Inflammatory macrophage treated with lipopolysaccharide for 4 hours (primary cell): Measurements from ENCODE around the gene CDC42BPB.
"Not testable (repeated sequence)": the region's sequence is repeated elsewhere in the genome, so short reads cannot be mapped to it uniquely, and the experiment has no call there.

Experiments used
- DNase-seq: peaks from one replicate; pipeline ENCODE4 v3.0.0-alpha.2; 2020

Gene CDC42BPB

GRCh38 chr14:103071544-103072251 is 14.3 kb upstream of the CDC42BPB start:
- peak; percentile 68 for DNase-seq

- peak; percentile 11 for DNase-seq
Observed at GRCh38 chr14:103070971-103071542, 13.7 kb upstream of the CDC42BPB start.

GRCh38 chr14:103070263-103070885 is 13.0 kb upstream of the CDC42BPB start:
- DNase-seq = no peak

GRCh38 chr14:103068351-103069073 is 11.2 kb upstream of the CDC42BPB start:
- no peak for DNase-seq

DNA sequence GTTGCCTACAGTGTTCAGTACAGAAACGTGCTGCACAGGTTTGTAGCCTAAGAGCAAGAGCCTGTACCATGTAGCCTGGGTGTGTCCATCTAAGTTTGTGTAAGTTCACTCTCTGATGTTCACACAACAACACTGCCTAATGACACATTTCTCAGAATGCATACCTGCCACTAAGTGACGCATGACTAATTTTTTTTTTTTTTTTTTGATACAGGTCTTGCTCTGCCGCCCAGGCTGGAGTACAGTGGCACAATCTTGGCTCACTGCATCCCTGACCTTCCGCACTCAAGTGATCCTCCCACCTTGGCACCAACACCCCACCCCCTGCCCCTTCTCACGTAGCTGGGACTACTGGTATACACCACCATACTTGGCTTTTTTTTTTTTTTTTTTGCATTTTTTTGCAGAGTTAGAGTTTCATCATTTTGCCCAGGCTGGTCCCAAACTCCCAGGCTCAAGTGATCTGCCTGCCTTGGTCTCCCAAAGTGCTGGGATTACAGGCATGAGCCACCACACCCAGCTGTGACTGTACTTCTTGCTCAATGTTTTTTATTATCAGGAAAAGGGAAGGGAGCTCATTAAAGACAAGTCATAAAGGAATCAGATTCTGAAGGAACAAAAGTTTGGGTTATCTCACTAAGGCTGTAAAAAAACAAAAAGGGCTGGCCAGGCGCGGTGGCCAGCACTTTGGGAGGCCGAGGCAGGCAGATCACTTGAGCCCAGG is 10.0 kb upstream of the CDC42BPB start:
- peak; percentile 74 for DNase-seq

DNA sequence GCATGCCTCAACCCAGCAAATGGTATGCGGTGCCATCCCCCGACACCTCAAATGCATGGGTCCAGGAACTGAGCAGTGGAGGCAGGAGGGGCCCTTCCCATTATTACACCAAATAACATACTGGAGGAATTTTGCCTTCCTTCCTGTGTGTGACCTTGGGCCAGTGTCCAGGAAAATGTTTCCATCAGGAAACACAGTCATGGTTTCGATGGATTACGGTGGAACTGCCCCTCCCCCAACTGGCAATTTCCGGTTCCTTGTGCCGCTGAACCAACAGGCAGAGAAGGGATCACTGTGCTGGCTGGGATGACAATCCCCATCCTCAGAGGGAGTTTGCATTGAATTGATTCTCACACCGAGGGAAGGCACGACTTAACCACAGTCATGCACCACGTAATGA is 9.1 kb upstream of the CDC42BPB start:
- no peak for DNase-seq

DNA sequence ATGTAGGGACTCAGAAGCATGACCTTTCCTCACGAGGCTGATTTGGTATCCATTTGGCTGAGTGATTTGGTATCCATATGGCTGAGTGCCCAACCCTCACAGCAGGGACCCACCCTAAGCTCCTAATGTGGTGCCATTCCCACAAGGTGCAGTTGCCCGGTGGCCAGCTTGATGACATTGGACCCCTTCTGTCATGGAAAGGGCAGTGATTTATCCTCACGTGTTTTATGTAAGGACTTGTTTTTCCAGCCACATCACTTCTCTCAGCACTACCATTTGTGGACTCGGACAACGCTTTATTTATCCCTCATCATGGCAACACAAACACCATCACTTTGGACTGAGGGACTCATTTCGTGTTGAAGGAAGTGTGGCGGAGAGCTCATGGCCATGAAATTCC is 8.5 kb upstream of the CDC42BPB start:
- DNase-seq = no peak

GRCh38 chr14:103064978-103065377 is 7.6 kb upstream of the CDC42BPB start:
- DNase-seq = no peak

DNA sequence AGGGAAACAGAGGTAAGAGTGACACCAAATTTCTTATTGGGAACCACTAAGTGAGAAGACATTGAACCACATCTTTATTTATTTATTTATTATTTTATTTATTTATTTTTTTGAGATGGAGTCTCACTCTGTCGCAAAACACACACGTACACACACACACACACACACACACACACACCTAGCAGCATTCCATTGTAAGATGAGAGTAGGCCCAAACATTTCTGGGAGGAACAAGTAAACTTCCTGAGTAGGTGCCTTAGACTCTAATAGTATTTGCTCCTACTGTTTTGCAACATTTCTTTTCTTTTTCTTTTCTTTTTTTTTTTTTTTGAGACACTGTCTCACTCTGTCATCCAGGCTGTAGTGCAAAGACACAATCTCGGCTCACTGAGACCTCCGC is 7.1 kb upstream of the CDC42BPB start:
- no peak for DNase-seq

GRCh38 chr14:103061482-103061976 is 4.2 kb upstream of the CDC42BPB start:
- DNase-seq = no peak

DNA sequence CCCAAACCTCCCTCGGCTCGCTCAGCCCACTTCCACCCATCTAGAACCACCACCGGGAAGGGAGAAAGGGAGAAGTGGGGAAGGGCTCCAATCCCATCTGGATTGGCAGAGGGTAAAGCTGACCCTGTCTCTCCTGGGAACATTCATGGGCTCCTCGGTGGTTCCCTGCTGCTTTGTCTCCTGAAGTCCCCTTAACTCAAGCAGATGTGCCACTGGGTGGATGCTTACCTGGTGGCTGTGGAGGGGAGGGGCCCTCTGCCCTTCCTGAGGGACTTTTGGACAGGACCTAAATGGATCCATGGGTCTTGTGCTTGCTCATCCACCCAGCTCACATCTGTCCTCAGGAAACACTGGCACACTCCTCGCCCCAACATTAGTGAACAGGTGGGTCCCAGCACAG is 2.2 kb upstream of the CDC42BPB start:
- DNase-seq = no peak

DNA sequence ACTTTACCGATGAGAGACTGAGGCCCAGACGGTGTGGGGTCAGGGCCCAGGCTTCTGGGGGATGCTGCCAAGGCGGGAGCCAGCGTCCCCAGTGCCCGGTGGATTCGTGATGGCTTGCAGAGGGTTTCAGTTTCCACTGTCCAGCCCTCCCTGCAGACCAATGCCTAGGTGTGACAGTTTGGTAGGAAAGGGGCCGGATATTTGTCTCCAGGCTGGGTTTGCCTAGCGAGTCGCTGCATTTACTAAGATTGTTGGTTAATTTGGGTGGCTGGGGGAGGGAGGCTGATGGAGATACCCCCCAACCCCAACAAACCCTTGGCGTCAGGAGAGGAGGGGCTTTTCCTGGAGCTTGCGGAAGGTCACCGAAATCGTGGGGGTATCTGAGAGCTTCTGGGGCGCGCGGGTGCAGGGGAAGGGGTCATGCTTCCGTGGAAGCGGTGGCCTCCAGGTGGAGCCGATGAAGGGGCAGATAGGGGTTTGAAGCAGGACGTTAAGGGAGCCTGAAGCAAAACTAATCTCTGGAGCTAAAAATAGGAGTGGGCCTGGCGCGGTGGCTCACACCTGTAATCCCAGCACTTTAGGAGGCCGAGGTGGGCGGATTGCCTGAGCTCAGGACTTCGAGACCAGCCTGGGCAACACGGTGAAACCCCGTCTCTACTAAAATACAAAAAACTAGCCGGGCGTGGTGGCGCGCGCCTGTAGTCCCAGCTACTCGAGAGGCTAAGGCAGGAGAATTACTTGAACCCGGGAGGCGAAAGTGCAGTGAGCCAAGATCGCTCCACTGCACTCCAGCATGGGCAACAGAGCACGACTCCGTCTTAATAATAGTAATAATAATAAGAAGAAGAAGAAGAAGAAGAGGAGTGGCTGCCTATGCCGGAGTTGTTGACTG is 1.1 kb upstream of the CDC42BPB start:
- DNase-seq = no peak

GRCh38 chr14:103057028-103057371 is 349 bp downstream of the CDC42BPB start:
- DNase-seq = peak; percentile 36

DNA sequence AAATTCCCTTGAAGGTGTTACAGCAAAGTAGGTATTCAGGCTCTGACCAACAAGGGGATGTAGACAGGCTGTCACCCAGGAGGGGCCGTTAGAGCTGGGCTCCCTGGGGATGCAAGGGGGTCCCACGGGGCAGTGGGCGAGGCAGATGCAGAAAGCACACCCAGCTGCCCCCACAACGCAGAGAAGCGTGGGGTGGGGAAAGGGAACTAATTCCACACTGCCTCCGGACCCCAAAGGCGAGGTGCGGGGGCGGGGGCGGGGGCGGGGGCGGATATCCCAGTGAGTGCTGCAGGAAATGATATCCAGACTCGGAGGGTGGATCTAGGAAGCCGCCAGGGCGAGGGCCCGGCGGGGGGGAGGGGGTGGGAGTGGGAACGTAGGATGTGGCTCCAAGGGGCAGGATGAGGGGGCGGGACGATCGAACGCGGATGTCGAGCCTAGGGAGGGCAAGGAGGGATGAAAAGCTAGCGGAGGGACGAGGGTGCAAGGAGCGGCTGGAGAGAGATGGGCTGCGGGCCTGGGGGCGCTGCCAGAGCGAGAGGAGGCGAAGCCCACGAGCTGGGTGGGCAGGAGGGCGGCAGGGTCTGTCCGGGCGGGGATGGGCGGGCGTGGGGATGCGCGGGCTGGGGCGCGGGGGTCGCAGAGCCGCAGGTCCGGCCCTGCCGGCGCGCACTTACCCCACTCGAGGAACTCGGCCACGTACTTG is 874 bp downstream of the CDC42BPB start:
- DNase-seq = no peak

DNA sequence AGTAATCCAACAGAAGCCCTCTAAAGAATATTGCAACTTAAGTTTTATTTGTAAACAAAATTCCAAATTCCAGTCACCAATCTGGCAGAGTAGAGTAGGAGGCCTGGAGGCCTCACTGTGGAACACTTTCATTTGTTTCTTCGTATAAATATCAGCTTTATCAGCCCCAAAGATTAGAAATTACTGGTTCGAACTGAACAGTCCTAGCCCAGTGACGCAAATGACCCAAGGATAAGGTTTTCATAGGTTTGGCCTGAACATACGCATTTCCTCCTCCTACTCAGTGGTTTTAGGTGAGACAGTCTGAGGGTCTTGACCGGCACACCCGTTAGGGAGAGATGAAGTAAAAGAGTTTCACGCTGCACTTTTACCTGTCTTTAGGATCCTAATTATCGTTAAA is 1.7 kb downstream of the CDC42BPB start:
- DNase-seq = no peak

GRCh38 chr14:103052407-103052806 is 4.9 kb downstream of the CDC42BPB start:
- peak; percentile 88 for DNase-seq

GRCh38 chr14:103050935-103051334 is 6.4 kb downstream of the CDC42BPB start:
- DNase-seq = no peak

GRCh38 chr14:103047453-103047852 is 9.9 kb downstream of the CDC42BPB start:
- not testable (repeated sequence) for DNase-seq

GRCh38 chr14:103045371-103045869 is 11.9 kb downstream of the CDC42BPB start:
- no peak for DNase-seq

- no peak for DNase-seq
Observed at GRCh38 chr14:103043257-103044015, 13.9 kb downstream of the CDC42BPB start.
